ENCODE data around the gene GLS. TPM values are rescaled to one million over a fixed set of nuclear protein-coding genes. Genes with fewer than 3 reads are reported as not detected.
A peak's percentile ranks its signal among the peaks of the same experiment; 100 is the strongest.

Gene GLS
- total and polyA plus RNA-seq, 2 donors (not counting 1 experiment from before 2014, with no cell fraction given): 32.5 to 195 TPM

- CTCF ChIA-PET: interaction anchor here (0.8 kb wide), 1 partner anchor 14 kb away, joined by 3 read pairs; no protein-coding TSS in a partner anchor
- no peak overlapping the region for H3K4me2 ChIP-seq (replicated peaks; ENCODE audit: low read depth, low read length, poor library complexity, severe bottlenecking)
- H3K27me3 ChIP-seq (replicated peaks in 1 of 4; ENCODE audit: control extremely low read depth in 1 of 4, control insufficient read depth in 3 of 4, insufficient read depth in 4 of 4, low read length in 3 of 4): no peaks in the 10 kb centered on the region
- H3K36me3 ChIP-seq (replicated peaks in 1 of 2; ENCODE audit: control extremely low read depth in 1 of 2, control insufficient read depth in 1 of 2, extremely low read depth in 1 of 2, insufficient read depth in 2 of 2, low read length in 1 of 2): peaks cover 36 to 79% of the 10 kb centered on the region in 2 experiments
- Mint-ChIP-seq H3K4me3 (no peak overlapping the region), H3K27ac (peak overlapping the region; percentile 56), H3K9me3 (ENCODE audit: insufficient read depth) (no peaks in the 10 kb centered on the region), H3K4me1 (peaks cover 21% of the 10 kb centered on the region), H3K27me3 (no peaks in the 10 kb centered on the region)
- peaks cover 22% of the 10 kb centered on the region for H3K79me2 ChIP-seq (ENCODE audit: control insufficient read depth, insufficient read depth, low read length)
- no peak overlapping the region for H3K27ac ChIP-seq (ENCODE audit: low read length in 2 of 2)
- H3K4me3 ChIP-seq (ENCODE audit: control extremely low read depth in 1 of 5, extremely low read depth in 1 of 5, insufficient read depth in 1 of 5, low read depth in 2 of 5, low read length in 4 of 5): no peak overlapping the region
- intact Hi-C loops (cut with micrococcal nuclease): no loop called here
- no peak overlapping the region for H3K9ac ChIP-seq (ENCODE audit: low read length)
- no peaks in the 10 kb centered on the region for H4K20me1 ChIP-seq (ENCODE audit: control insufficient read depth, insufficient read depth, low read length, poor library complexity, severe bottlenecking)
- no peak for ATAC-seq (ENCODE audit: low read depth)
- POLR2A ChIA-PET: no interaction called here
- no peak for DNase-seq
- H3K9me3 ChIP-seq (ENCODE audit: control extremely low read depth in 1 of 3, control insufficient read depth in 2 of 3, insufficient read depth in 1 of 3, low read length in 2 of 3): peaks cover 0 to 5% (median 1%) of the 10 kb centered on the region in 3 donors
- peaks cover 13 to 15% of the 10 kb centered on the region in 2 donors for H3K4me1 ChIP-seq (ENCODE audit: control insufficient read depth in 2 of 2, insufficient read depth in 2 of 2, low read length in 2 of 2)
- no peak overlapping the region for H2AFZ ChIP-seq (ENCODE audit: insufficient read depth, low read depth, low read length, poor library complexity, severe bottlenecking)
- WGBS (ENCODE audit: insufficient coverage): 100% methylated on average over 2 of the region's 3 CpGs
- TF ChIP-seq CTCF (IDR thresholded peaks at IDR 0.05): no peak
- TF ChIP-seq EZH2 (IDR thresholded peaks at IDR 0.05; ENCODE audit: borderline replicate concordance, insufficient read depth, low read depth, low read length, poor library complexity, severe bottlenecking): no peak
Observed at GRCh38 chr2:191006297-191006696, 125.7 kb downstream of the GLS start.

GRCh38 chr2:191006997-191007783, 126.6 kb downstream of the GLS start:
- Histone ChIP-seq H3K36me3 (replicated peaks in 1 of 2; ENCODE audit: control extremely low read depth in 1 of 2, control insufficient read depth in 1 of 2, extremely low read depth in 1 of 2, insufficient read depth in 2 of 2, low read length in 1 of 2) (peaks cover 36 to 70% of the 10 kb centered on the region in 2 experiments), H3K79me2 (ENCODE audit: control insufficient read depth, insufficient read depth, low read length) (peaks cover 31% of the 10 kb centered on the region), H3K27ac (ENCODE audit: low read length in 2 of 2) (no peak overlapping the region), H4K20me1 (ENCODE audit: control insufficient read depth, insufficient read depth, low read length, poor library complexity, severe bottlenecking) (peaks cover 3% of the 10 kb centered on the region), H3K4me1 (ENCODE audit: control insufficient read depth in 2 of 2, insufficient read depth in 2 of 2, low read length in 2 of 2) (peaks cover 18 to 20% of the 10 kb centered on the region in 2 donors), H3K4me3 (ENCODE audit: control extremely low read depth in 1 of 5, extremely low read depth in 1 of 5, insufficient read depth in 1 of 5, low read depth in 2 of 5, low read length in 4 of 5) (no peak overlapping the region), H2AFZ (ENCODE audit: insufficient read depth, low read depth, low read length, poor library complexity, severe bottlenecking) (no peak overlapping the region), H3K9ac (ENCODE audit: low read length) (no peak overlapping the region), H3K27me3 (replicated peaks in 1 of 4; ENCODE audit: control extremely low read depth in 1 of 4, control insufficient read depth in 3 of 4, insufficient read depth in 4 of 4, low read length in 3 of 4) (no peaks in the 10 kb centered on the region), H3K4me2 (replicated peaks; ENCODE audit: low read depth, low read length, poor library complexity, severe bottlenecking) (no peak overlapping the region), H3K9me3 (ENCODE audit: control extremely low read depth in 1 of 3, control insufficient read depth in 2 of 3, insufficient read depth in 1 of 3, low read length in 2 of 3) (peaks cover 0 to 5% (median 1%) of the 10 kb centered on the region in 3 donors)
- ChIA-PET POLR2A (no interaction called here), CTCF (interaction anchor here (0.8 to 1.4 kb wide), 3 partner anchors 13 to 157 kb away, joined by 3 read pairs; no protein-coding TSS in a partner anchor)
- Mint-ChIP-seq H3K4me1 (peaks cover 25% of the 10 kb centered on the region), H3K9me3 (ENCODE audit: insufficient read depth) (no peaks in the 10 kb centered on the region), H3K4me3 (no peak overlapping the region), H3K27me3 (no peaks in the 10 kb centered on the region), H3K27ac (no peak overlapping the region)
- DNase-seq: no peak
- intact Hi-C loops (cut with micrococcal nuclease): no loop called here
- ATAC-seq (ENCODE audit: low read depth): no peak
- 90% methylated on average over 1 of the region's 4 CpGs for WGBS (ENCODE audit: insufficient coverage)
- TF ChIP-seq CTCF (IDR thresholded peaks at IDR 0.05) (no peak), EZH2 (IDR thresholded peaks at IDR 0.05; ENCODE audit: borderline replicate concordance, insufficient read depth, low read depth, low read length, poor library complexity, severe bottlenecking) (no peak)
